ENCODE measurements around the gene KRT71. TPM values are rescaled to one million over a fixed set of nuclear protein-coding genes. Genes with fewer than 3 reads are reported as not detected.

KRT71 gene
- total RNA-seq, 1 donor from 2014 or later, result not detected

- intact Hi-C loops (cut with micrococcal nuclease), result no loop called here
- H3K9me3 Mint-ChIP-seq, result no peaks in the 10 kb centered on the region
- TF ChIP-seq, protein P1, sequence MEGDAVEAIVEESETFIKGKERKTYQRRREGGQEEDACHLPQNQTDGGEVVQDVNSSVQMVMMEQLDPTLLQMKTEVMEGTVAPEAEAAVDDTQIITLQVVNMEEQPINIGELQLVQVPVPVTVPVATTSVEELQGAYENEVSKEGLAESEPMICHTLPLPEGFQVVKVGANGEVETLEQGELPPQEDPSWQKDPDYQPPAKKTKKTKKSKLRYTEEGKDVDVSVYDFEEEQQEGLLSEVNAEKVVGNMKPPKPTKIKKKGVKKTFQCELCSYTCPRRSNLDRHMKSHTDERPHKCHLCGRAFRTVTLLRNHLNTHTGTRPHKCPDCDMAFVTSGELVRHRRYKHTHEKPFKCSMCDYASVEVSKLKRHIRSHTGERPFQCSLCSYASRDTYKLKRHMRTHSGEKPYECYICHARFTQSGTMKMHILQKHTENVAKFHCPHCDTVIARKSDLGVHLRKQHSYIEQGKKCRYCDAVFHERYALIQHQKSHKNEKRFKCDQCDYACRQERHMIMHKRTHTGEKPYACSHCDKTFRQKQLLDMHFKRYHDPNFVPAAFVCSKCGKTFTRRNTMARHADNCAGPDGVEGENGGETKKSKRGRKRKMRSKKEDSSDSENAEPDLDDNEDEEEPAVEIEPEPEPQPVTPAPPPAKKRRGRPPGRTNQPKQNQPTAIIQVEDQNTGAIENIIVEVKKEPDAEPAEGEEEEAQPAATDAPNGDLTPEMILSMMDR (IDR thresholded peaks at IDR 0.05), result no peak
- DNase-seq (no peak), ATAC-seq (ENCODE audit: low read depth) (no peak)
- no peak overlapping the region for H3K27ac Mint-ChIP-seq
- POLR2A ChIA-PET, result no interaction called here
- CTCF ChIA-PET, result no interaction called here
- H3K4me1 Mint-ChIP-seq, result no peaks in the 10 kb centered on the region
- H3K36me3 Mint-ChIP-seq (ENCODE audit: low read depth), result no peaks in the 10 kb centered on the region
- no peak overlapping the region for H3K4me3 Mint-ChIP-seq
- peaks cover 11% of the 10 kb centered on the region for H3K27me3 Mint-ChIP-seq
Measured at GRCh38 chr12:52551216-52551865, 1.6 kb downstream of the KRT71 start.

GRCh38 chr12:52546126-52546525 lies 6.8 kb downstream of the KRT71 start:
- POLR2A ChIA-PET, result no interaction called here
- no peak overlapping the region for H3K4me3 Mint-ChIP-seq
- TF ChIP-seq, protein P1 (IDR thresholded peaks at IDR 0.05), result no peak
- no peak for DNase-seq
- intact Hi-C loops (cut with micrococcal nuclease), result no loop called here
- no peaks in the 10 kb centered on the region for H3K36me3 Mint-ChIP-seq (ENCODE audit: low read depth)
- ATAC-seq (ENCODE audit: low read depth), result no peak
- peaks cover 7% of the 10 kb centered on the region for H3K27me3 Mint-ChIP-seq
- no peaks in the 10 kb centered on the region for H3K4me1 Mint-ChIP-seq
- H3K9me3 Mint-ChIP-seq, result no peaks in the 10 kb centered on the region
- CTCF ChIA-PET, result no interaction called here
- H3K27ac Mint-ChIP-seq, result no peak overlapping the region

DNA sequence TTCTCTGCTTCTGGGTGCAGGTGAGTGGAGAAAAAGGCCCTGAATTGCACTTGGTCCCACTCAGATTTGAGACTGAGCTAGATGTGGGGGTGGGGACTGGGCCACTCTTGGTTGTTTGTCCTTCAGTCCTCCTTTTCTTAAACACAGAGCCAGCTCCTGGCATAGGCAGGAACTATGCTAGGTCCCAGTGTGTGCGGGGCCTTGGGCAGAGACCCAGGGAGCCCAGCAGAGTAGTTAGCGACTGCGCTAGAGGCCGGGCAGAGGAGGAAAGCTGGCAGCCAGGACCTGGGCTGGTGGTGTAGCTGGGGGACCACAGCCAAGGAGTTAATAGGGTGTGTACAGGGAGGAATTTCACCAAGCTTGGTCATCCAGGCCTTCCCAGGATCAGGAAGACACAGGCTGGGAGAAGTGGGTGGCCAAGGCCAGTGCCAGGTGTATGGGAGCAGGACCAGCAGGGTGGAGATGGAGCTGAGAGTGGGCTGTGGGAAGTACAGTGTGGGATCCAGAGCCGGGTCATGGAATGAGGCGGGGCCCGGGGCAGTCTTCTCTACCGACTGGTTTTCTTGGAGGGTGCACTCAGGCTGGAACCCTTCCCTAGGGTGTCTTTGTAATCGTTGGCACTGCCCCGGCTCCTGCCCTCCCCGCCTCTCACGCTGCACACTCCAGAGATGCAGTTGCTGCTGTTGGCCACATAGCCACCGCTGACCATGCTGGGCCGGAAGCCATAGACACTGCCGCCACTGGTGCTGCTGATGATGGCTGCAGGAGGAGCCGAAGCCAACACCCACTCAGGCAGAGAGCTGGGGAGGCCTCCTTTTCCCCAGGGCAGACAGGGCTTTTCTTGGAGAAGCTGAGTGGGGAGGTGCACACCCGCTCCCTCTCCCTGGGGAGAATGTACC lies 8.7 kb downstream of the KRT71 start:
- no peak overlapping the region for H3K27ac Mint-ChIP-seq
- intact Hi-C loops (cut with micrococcal nuclease), result no loop called here

DNA sequence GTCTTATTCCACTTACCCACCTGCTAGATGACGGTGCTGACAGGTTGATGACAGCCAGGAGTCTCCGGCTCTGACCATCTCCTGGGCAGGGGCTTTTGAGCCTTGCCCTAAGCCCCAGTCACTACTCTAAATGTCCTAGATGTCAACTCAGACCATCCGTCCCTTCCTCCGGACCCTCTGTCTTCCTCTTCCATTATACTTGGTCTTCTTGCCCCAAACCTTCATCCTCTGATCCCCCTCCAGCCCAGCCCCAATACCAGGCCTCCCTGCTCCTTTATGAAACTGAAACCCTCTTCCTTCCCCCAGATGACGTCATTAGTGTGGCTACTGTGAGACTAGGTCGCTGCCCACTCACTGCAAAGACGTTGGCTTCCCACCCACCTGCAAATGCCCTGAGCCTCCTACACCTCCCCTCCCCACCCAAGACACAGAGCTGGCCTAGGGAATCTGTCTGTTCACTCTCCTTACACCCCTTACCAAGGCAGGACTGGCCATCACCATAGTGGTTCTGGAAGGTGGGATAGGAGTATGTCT lies 10.1 kb downstream of the KRT71 start:
- no peaks in the 10 kb centered on the region for H3K36me3 Mint-ChIP-seq (ENCODE audit: low read depth)
- no peak overlapping the region for H3K27ac Mint-ChIP-seq
- H3K4me3 Mint-ChIP-seq, result no peak overlapping the region
- peaks cover 6% of the 10 kb centered on the region for H3K27me3 Mint-ChIP-seq
- ChIA-PET POLR2A (no interaction called here), CTCF (no interaction called here)
- DNase-seq, result no peak
- intact Hi-C loops (cut with micrococcal nuclease), result no loop called here
- no peaks in the 10 kb centered on the region for H3K4me1 Mint-ChIP-seq
- TF ChIP-seq, protein P1 (IDR thresholded peaks at IDR 0.05), result no peak
- no peak for ATAC-seq (ENCODE audit: low read depth)
- H3K9me3 Mint-ChIP-seq, result no peaks in the 10 kb centered on the region

More for the DNA sequence above, 8.7 kb downstream of the KRT71 start:
- POLR2A ChIA-PET, result no interaction called here
- no peaks in the 10 kb centered on the region for H3K4me1 Mint-ChIP-seq
- H3K27me3 Mint-ChIP-seq, result peaks cover 6% of the 10 kb centered on the region
- DNase-seq (no peak), ATAC-seq (ENCODE audit: low read depth) (no peak)
- H3K4me3 Mint-ChIP-seq, result no peak overlapping the region
- H3K9me3 Mint-ChIP-seq, result no peaks in the 10 kb centered on the region
- TF ChIP-seq, protein P1 (IDR thresholded peaks at IDR 0.05), result no peak
- CTCF ChIA-PET, result no interaction called here
- no peaks in the 10 kb centered on the region for H3K36me3 Mint-ChIP-seq (ENCODE audit: low read depth)

DNA sequence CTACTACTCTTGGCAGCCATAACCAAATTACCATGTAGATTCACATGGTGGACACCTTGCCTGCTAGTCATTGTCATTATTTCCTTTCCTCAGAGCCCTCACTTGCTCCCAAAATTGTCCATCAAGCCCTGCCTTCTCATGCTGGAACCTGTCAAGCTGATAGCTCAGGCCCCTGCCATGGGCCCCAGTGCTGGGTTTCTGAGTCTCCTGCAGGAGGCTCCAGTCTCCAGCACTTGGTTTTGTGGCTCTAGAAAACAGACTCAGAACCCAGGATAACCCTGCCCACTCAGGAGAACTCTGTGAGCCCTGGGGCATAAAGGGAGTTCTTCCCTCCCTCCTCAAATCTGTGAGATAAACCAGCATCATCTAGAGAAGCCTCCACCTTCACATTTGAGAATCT lies 10.8 kb downstream of the KRT71 start:
- no peaks in the 10 kb centered on the region for H3K4me1 Mint-ChIP-seq
- ChIA-PET POLR2A (no interaction called here), CTCF (no interaction called here)
- no peaks in the 10 kb centered on the region for H3K9me3 Mint-ChIP-seq
- TF ChIP-seq, protein P1 (IDR thresholded peaks at IDR 0.05), result no peak
- DNase-seq (no peak), ATAC-seq (ENCODE audit: low read depth) (no peak)
- no peak overlapping the region for H3K4me3 Mint-ChIP-seq
- H3K36me3 Mint-ChIP-seq (ENCODE audit: low read depth), result no peaks in the 10 kb centered on the region
- no peak overlapping the region for H3K27ac Mint-ChIP-seq
- H3K27me3 Mint-ChIP-seq, result peaks cover 6% of the 10 kb centered on the region
- intact Hi-C loops (cut with micrococcal nuclease), result no loop called here

All from activated B cell treated with CpG ODN at 0.5 μM for 24 hours (primary cell).